HCT116 (cell line): Measurements from ENCODE around the gene BRD2.

Experiments
- EZH2 ChIP-seq: fragments of 200-600 bp; sonication (generic); IDR thresholded peaks from 2 replicates; pipeline ENCODE4 v1.6.1; 2017; ENCODE audit warnings: antibody characterized with exemption, mixed run types
- EZH2phosphoT487 ChIP-seq: fragments of 200-600 bp; IDR thresholded peaks from 2 replicates; pipeline ENCODE4 v1.6.1; 2018; ENCODE audit warnings: antibody characterized with exemption, borderline replicate concordance
- JUND ChIP-seq: IDR thresholded peaks from 2 replicates; pipeline ENCODE4 v1.6.1; 2012
- MAX ChIP-seq: IDR thresholded peaks from 2 replicates; pipeline ENCODE4 v1.6.1; 2012
- POLR2A ChIP-seq: IDR thresholded peaks from 2 replicates; pipeline ENCODE4 v1.7.0; 2011; ENCODE audit warnings: borderline replicate concordance; ENCODE audit not compliant: insufficient read depth, insufficient read length; ENCODE audit errors: extremely low read depth
- RAD21 ChIP-seq: IDR thresholded peaks from 2 replicates; pipeline ENCODE4 v1.6.1; 2012; ENCODE audit warnings: low read depth, mild to moderate bottlenecking
- SP1 ChIP-seq: IDR thresholded peaks from 2 replicates; pipeline ENCODE4 v1.6.1; 2012; ENCODE audit warnings: low read depth
- SRF ChIP-seq: IDR thresholded peaks from 2 replicates; pipeline ENCODE4 v1.6.1; 2012; ENCODE audit warnings: low read depth
- TCF7L2 ChIP-seq: IDR thresholded peaks from 2 replicates; pipeline ENCODE4 v1.7.0; 2011; ENCODE audit warnings: borderline replicate concordance, inconsistent platforms; ENCODE audit not compliant: insufficient read depth, insufficient read length; ENCODE audit errors: extremely low read depth
- YY1 ChIP-seq: IDR thresholded peaks from 2 replicates; pipeline ENCODE4 v1.6.1; 2011; ENCODE audit warnings: low read length, low read depth, moderate library complexity, mild to moderate bottlenecking; ENCODE audit not compliant: insufficient replicate concordance; ENCODE audit errors: extremely low read depth
- TF ChIP-seq, protein P1 (sequence below), 3 experiments: fragments of 200-600 bp in 1 of 3; sonication (generic) in 1 of 3; IDR thresholded peaks in 2 of 3; conservative IDR thresholded peaks in 1 of 3; 2 replicates each; pipeline ENCODE4 v1.5.1; 2012 to 2017; ENCODE audit warnings: low read depth in 2 of 3, low read length in 2 of 3, antibody characterized with exemption in 1 of 3, borderline replicate concordance in 1 of 3, control low read depth in 1 of 3, mild to moderate bottlenecking in 1 of 3, mixed read lengths in 1 of 3, mixed run types in 1 of 3, moderate library complexity in 1 of 3; ENCODE audit not compliant: insufficient read depth in 1 of 3
- TF ChIP-seq, protein P2 (sequence below): IDR thresholded peaks from 2 replicates; pipeline ENCODE4 v1.6.1; 2012
- TF ChIP-seq, protein P3 (sequence below): IDR thresholded peaks from 2 replicates; pipeline ENCODE4 v1.6.1; 2012; ENCODE audit warnings: low read depth

DNA sequence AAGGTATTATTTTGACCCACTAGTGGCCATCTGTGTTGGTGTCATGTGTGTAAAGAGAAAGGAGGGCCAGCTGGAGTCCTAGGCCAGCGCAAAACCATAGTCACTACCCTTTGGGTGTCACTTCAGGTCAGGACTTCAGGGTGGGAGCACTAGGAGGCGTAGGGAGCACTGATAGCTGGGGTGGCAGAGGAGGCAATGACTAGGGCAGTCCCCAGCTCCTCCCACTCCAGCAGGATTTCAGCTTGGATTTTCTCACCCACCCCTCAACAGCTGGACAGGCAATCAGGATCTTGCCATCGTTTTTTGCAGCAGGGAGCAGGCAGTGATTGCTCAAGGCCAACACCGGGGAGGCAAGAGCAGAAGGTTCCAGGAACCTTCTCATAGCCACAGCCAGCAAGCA, 45.2 kb downstream of the BRD2 start:
- TF ChIP-seq, protein P1, sequence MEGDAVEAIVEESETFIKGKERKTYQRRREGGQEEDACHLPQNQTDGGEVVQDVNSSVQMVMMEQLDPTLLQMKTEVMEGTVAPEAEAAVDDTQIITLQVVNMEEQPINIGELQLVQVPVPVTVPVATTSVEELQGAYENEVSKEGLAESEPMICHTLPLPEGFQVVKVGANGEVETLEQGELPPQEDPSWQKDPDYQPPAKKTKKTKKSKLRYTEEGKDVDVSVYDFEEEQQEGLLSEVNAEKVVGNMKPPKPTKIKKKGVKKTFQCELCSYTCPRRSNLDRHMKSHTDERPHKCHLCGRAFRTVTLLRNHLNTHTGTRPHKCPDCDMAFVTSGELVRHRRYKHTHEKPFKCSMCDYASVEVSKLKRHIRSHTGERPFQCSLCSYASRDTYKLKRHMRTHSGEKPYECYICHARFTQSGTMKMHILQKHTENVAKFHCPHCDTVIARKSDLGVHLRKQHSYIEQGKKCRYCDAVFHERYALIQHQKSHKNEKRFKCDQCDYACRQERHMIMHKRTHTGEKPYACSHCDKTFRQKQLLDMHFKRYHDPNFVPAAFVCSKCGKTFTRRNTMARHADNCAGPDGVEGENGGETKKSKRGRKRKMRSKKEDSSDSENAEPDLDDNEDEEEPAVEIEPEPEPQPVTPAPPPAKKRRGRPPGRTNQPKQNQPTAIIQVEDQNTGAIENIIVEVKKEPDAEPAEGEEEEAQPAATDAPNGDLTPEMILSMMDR (IDR thresholded peaks at IDR 0.05 in 2 of 3, conservative IDR thresholded peaks at IDR 0.05 in 1 of 3; ENCODE audit: borderline replicate concordance in 1 of 3, insufficient read depth in 1 of 3, low read depth in 2 of 3, low read length in 2 of 3): no peak
- TF ChIP-seq MAX: no peak
- TF ChIP-seq, protein P2, sequence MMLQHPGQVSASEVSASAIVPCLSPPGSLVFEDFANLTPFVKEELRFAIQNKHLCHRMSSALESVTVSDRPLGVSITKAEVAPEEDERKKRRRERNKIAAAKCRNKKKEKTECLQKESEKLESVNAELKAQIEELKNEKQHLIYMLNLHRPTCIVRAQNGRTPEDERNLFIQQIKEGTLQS: no peak
- no peak for TF ChIP-seq POLR2A
- no peak for TF ChIP-seq EZH2
- no peak for TF ChIP-seq SRF
- TF ChIP-seq YY1: no peak
- TF ChIP-seq, protein P3, sequence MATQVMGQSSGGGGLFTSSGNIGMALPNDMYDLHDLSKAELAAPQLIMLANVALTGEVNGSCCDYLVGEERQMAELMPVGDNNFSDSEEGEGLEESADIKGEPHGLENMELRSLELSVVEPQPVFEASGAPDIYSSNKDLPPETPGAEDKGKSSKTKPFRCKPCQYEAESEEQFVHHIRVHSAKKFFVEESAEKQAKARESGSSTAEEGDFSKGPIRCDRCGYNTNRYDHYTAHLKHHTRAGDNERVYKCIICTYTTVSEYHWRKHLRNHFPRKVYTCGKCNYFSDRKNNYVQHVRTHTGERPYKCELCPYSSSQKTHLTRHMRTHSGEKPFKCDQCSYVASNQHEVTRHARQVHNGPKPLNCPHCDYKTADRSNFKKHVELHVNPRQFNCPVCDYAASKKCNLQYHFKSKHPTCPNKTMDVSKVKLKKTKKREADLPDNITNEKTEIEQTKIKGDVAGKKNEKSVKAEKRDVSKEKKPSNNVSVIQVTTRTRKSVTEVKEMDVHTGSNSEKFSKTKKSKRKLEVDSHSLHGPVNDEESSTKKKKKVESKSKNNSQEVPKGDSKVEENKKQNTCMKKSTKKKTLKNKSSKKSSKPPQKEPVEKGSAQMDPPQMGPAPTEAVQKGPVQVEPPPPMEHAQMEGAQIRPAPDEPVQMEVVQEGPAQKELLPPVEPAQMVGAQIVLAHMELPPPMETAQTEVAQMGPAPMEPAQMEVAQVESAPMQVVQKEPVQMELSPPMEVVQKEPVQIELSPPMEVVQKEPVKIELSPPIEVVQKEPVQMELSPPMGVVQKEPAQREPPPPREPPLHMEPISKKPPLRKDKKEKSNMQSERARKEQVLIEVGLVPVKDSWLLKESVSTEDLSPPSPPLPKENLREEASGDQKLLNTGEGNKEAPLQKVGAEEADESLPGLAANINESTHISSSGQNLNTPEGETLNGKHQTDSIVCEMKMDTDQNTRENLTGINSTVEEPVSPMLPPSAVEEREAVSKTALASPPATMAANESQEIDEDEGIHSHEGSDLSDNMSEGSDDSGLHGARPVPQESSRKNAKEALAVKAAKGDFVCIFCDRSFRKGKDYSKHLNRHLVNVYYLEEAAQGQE: no peak
- no peak for TF ChIP-seq EZH2phosphoT487
- no peak for TF ChIP-seq SP1
- TF ChIP-seq JUND: no peak
- no peak for TF ChIP-seq RAD21
- no peak for TF ChIP-seq TCF7L2
